ENCODE measurements around the gene ATP2B3. TPM values are rescaled to one million over a fixed set of nuclear protein-coding genes. Genes with fewer than 3 reads are reported as not detected.

The ATP2B3 gene
- total and polyA plus RNA-seq, 10 of the 15 experiments (the other 5 are each of a cell fraction or from before 2014, with no cell fraction given) = 0.01 TPM; not detected in 9

DNA sequence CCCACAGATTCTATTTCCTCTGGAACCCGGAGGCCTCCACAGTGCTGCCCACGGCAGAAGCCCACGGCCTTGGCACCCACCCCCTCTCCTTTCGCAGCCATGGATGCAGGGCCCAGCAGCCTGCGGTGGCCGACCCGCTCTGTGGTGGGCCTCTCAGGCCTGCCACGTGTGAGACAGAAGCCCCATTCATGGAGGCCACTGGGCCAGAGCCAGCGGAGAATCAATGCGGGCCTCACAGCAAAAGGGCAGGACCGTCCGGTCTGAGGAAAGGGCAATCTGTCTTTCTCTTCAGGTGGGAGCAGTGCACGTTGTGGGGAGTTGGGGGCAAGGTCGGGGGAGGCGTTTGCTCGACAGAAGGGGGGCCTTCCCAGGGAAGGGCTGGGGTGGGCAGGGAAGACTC, 38.7 kb upstream of the ATP2B3 start:
- H3K79me2 ChIP-seq (ENCODE audit: control insufficient read depth, insufficient read depth, low read length) = no peaks in the 10 kb centered on the region
- WGBS (ENCODE audit: insufficient coverage, insufficient replicate concordance, low lambda C conversion rate, missing lambda C conversion rate) = 40% methylated on average over 16 of the region's 16 CpGs
- no peak overlapping the region for H3K27ac ChIP-seq (ENCODE audit: control insufficient read depth, insufficient read depth)
- POLR2A ChIA-PET = no interaction called here
- RAD21 ChIA-PET (ENCODE audit: unreplicated experiment) = no interaction called here
- no peak overlapping the region for H2AFZ ChIP-seq (ENCODE audit: control insufficient read depth, low read depth, low read length)
- no peaks in the 10 kb centered on the region for H3K4me1 ChIP-seq (ENCODE audit: control insufficient read depth, insufficient read depth, low read length)
- intact Hi-C loops (cut with micrococcal nuclease; ENCODE audit: unreplicated experiment) (no loop called here), in situ Hi-C loops (cut with MboI) (no loop called here)
- no TSS peak for BruUV-seq (replicated peaks)
- no peaks in the 10 kb centered on the region for H3K9me3 ChIP-seq (replicated peaks; ENCODE audit: control insufficient read depth, insufficient read depth, low read length)
- H3K27me3 ChIP-seq (replicated peaks in 1 of 2; ENCODE audit: control insufficient read depth in 2 of 2, insufficient read depth in 2 of 2, low read length in 1 of 2) = no peaks in the 10 kb centered on the region; a peak in 1 of 4 replicates
- FAIRE-seq (no peak), ATAC-seq (no peak), DNase-seq (ENCODE audit: low read depth, low spot score) (no peak)
- SMC1A ChIA-PET (ENCODE audit: uncharacterized antibody, unreplicated experiment) = no interaction called here
- CTCF ChIA-PET = no interaction called here
- no peak overlapping the region for H3K9ac ChIP-seq (ENCODE audit: control insufficient read depth, insufficient read depth, low read length)
- TF ChIP-seq, protein P1, sequence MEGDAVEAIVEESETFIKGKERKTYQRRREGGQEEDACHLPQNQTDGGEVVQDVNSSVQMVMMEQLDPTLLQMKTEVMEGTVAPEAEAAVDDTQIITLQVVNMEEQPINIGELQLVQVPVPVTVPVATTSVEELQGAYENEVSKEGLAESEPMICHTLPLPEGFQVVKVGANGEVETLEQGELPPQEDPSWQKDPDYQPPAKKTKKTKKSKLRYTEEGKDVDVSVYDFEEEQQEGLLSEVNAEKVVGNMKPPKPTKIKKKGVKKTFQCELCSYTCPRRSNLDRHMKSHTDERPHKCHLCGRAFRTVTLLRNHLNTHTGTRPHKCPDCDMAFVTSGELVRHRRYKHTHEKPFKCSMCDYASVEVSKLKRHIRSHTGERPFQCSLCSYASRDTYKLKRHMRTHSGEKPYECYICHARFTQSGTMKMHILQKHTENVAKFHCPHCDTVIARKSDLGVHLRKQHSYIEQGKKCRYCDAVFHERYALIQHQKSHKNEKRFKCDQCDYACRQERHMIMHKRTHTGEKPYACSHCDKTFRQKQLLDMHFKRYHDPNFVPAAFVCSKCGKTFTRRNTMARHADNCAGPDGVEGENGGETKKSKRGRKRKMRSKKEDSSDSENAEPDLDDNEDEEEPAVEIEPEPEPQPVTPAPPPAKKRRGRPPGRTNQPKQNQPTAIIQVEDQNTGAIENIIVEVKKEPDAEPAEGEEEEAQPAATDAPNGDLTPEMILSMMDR (IDR thresholded peaks at IDR 0.05 in 2 of 3, conservative IDR thresholded peaks at IDR 0.05 in 1 of 3; ENCODE audit: control insufficient read depth in 2 of 3, extremely low read depth in 1 of 3, insufficient read depth in 1 of 3, low read depth in 3 of 3, low read length in 3 of 3) = no peak
- TF ChIP-seq SRF (IDR thresholded peaks at IDR 0.05; ENCODE audit: low read depth in 2 of 2, low read length in 2 of 2) = no peak
- TF ChIP-seq ZSCAN29 (IDR thresholded peaks at IDR 0.05) = no peak
- TF ChIP-seq SREBF1 (IDR thresholded peaks at IDR 0.05; ENCODE audit: low read length) = no peak
- no peak for TF ChIP-seq MEF2B (IDR thresholded peaks at IDR 0.05; ENCODE audit: partially characterized antibody, poor library complexity, severe bottlenecking)
- no peak overlapping the region for H3K4me3 ChIP-seq
- H4K20me1 ChIP-seq (ENCODE audit: control insufficient read depth, insufficient read depth) = no peaks in the 10 kb centered on the region
- no peak overlapping the region for H3K4me2 ChIP-seq (ENCODE audit: control insufficient read depth, insufficient read depth)
- no peaks in the 10 kb centered on the region for H3K36me3 ChIP-seq (ENCODE audit: control insufficient read depth in 2 of 2, insufficient read depth in 2 of 2, low read length in 1 of 2)

DNA sequence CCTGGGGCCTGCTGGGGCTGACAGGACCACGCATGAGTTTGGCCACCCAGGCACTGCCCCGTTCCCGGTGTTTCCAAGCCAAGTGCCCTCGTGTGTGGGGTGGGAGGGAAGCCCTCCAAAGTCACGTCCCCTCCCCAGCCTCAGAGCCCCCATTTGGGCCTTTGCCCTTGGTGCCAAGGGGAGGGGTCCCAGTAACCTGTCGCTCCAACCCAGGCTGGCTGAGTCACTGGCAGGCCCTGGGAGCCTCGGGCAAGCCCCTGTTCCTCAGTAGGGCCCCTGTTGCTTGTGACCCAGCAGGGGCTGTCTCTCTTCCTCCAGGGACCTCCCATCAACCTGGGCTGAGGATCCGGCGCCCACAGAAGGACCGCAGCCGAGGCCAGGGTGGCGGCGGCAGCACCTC, 36.4 kb upstream of the ATP2B3 start:
- Histone ChIP-seq H3K79me2 (ENCODE audit: control insufficient read depth, insufficient read depth, low read length) (no peaks in the 10 kb centered on the region), H3K4me1 (ENCODE audit: control insufficient read depth, insufficient read depth, low read length) (no peaks in the 10 kb centered on the region), H4K20me1 (ENCODE audit: control insufficient read depth, insufficient read depth) (no peaks in the 10 kb centered on the region), H2AFZ (ENCODE audit: control insufficient read depth, low read depth, low read length) (no peak overlapping the region), H3K27ac (ENCODE audit: control insufficient read depth, insufficient read depth) (no peak overlapping the region), H3K4me3 (no peak overlapping the region), H3K36me3 (ENCODE audit: control insufficient read depth in 2 of 2, insufficient read depth in 2 of 2, low read length in 1 of 2) (no peaks in the 10 kb centered on the region), H3K27me3 (replicated peaks in 1 of 2; ENCODE audit: control insufficient read depth in 2 of 2, insufficient read depth in 2 of 2, low read length in 1 of 2) (no peaks in the 10 kb centered on the region), H3K9ac (ENCODE audit: control insufficient read depth, insufficient read depth, low read length) (no peak overlapping the region), H3K4me2 (ENCODE audit: control insufficient read depth, insufficient read depth) (no peak overlapping the region), H3K9me3 (replicated peaks; ENCODE audit: control insufficient read depth, insufficient read depth, low read length) (no peaks in the 10 kb centered on the region)
- in situ Hi-C loops (cut with MboI) (no loop called here), intact Hi-C loops (cut with micrococcal nuclease; ENCODE audit: unreplicated experiment) (no loop called here)
- CTCF ChIA-PET = no interaction called here
- DNase-seq (ENCODE audit: low read depth, low spot score) (no peak), FAIRE-seq (no peak), ATAC-seq (no peak)
- SMC1A ChIA-PET (ENCODE audit: uncharacterized antibody, unreplicated experiment) = no interaction called here
- POLR2A ChIA-PET = no interaction called here
- BruUV-seq (replicated peaks) = no TSS peak
- WGBS (ENCODE audit: insufficient coverage, insufficient replicate concordance, low lambda C conversion rate, missing lambda C conversion rate) = 23% methylated on average over 13 of the region's 13 CpGs
- RAD21 ChIA-PET (ENCODE audit: unreplicated experiment) = no interaction called here
- no peak for TF ChIP-seq DPF2 (IDR thresholded peaks at IDR 0.05)
- no peak for TF ChIP-seq TCF3 (IDR thresholded peaks at IDR 0.05; ENCODE audit: borderline replicate concordance, insufficient read depth, low read depth, low read length)
- no peak for TF ChIP-seq CHD2 (IDR thresholded peaks at IDR 0.05; ENCODE audit: borderline replicate concordance, low read depth, low read length)
- no peak for TF ChIP-seq KAT2A (conservative IDR thresholded peaks at IDR 0.05; ENCODE audit: control insufficient read depth, low read depth, low read length)
- no peak for TF ChIP-seq RBBP5 (conservative IDR thresholded peaks at IDR 0.05)
- no peak for TF ChIP-seq HDAC2 (IDR thresholded peaks at IDR 0.05)
- no peak for TF ChIP-seq RELA (IDR thresholded peaks at IDR 0.05; ENCODE audit: borderline replicate concordance, partially characterized antibody)
- TF ChIP-seq, protein P2, sequence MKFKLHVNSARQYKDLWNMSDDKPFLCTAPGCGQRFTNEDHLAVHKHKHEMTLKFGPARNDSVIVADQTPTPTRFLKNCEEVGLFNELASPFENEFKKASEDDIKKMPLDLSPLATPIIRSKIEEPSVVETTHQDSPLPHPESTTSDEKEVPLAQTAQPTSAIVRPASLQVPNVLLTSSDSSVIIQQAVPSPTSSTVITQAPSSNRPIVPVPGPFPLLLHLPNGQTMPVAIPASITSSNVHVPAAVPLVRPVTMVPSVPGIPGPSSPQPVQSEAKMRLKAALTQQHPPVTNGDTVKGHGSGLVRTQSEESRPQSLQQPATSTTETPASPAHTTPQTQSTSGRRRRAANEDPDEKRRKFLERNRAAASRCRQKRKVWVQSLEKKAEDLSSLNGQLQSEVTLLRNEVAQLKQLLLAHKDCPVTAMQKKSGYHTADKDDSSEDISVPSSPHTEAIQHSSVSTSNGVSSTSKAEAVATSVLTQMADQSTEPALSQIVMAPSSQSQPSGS (IDR thresholded peaks at IDR 0.05; ENCODE audit: low read length) = no peak

Data from GM12878 (cell line).